PFSK-1 (cell line): ENCODE measurements around the gene UCP1.

ENCODE experiments used
- POLR2AphosphoS5 ChIP-seq: IDR thresholded peaks from 2 replicates; pipeline ENCODE4 v1.6.1; 2012; ENCODE audit warnings: low read depth, mild to moderate bottlenecking, control low read depth, low read length, moderate library complexity
- SIN3A ChIP-seq: IDR thresholded peaks from 2 replicates; pipeline ENCODE4 v1.6.1; 2012; ENCODE audit warnings: mild to moderate bottlenecking, low read length, moderate library complexity, borderline replicate concordance; ENCODE audit not compliant: insufficient read depth
- TAF1 ChIP-seq: IDR thresholded peaks from 2 replicates; pipeline ENCODE4 v1.6.1; 2012; ENCODE audit warnings: low read length, control low read depth, borderline replicate concordance; ENCODE audit not compliant: insufficient read depth

DNA sequence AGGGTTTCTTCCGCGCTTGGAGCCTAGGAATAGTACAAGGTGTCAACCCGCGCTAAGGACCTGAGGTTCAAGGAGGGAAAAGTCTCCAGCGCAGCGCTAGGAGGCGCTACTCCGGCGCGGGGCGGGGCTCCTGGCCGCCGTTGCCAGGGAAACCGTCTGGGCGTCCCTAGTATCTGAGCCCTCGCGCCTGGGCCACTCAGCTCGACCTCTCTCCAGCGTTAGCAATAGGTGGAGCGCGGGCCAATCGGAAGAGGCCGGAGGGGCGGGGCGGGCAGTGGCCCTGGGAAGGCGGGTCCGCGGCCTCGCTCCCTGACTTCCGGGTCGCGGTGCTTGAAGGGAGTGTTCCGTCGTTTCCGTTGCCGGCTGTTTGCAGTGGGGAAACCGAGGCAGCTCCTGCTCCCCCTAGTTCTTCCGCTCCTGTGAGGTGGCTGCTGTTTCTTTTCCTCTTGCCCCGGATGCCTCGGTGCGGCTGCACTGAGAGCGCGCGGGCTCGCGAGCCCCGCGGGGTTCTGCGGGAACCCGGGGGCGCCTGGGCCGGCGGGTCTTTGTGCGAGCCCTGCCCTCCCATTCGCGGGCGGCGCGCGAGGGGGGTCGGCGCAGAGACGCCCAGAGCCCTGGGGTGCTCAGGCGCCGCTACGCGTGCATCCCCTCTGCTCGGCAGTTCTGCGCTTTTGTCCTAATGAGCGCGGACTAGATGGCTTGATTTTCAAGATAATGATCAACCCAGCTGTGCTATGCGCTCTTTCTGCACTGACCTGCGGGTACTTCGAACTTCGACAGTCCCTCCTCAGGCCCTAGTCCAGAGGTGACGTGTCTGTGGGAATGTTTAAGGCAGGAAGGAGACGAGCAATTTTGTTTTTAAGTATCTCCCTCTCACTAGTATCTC lies 44.7 kb downstream of the UCP1 start, which contains the start of gene ELMOD2:
- TF ChIP-seq TAF1: no peak
- peak; percentile 88 for TF ChIP-seq POLR2AphosphoS5
- TF ChIP-seq SIN3A: no peak
